Inflammatory macrophage treated with lipopolysaccharide for 4 hours (primary cell): Measurements from ENCODE around the gene BFSP1.
A peak's percentile ranks its signal among the peaks of the same experiment; 100 is the strongest.

ENCODE experiments used
- DNase-seq: peaks from one replicate; pipeline ENCODE4 v3.0.0-alpha.2; 2020

BFSP1 gene

DNA sequence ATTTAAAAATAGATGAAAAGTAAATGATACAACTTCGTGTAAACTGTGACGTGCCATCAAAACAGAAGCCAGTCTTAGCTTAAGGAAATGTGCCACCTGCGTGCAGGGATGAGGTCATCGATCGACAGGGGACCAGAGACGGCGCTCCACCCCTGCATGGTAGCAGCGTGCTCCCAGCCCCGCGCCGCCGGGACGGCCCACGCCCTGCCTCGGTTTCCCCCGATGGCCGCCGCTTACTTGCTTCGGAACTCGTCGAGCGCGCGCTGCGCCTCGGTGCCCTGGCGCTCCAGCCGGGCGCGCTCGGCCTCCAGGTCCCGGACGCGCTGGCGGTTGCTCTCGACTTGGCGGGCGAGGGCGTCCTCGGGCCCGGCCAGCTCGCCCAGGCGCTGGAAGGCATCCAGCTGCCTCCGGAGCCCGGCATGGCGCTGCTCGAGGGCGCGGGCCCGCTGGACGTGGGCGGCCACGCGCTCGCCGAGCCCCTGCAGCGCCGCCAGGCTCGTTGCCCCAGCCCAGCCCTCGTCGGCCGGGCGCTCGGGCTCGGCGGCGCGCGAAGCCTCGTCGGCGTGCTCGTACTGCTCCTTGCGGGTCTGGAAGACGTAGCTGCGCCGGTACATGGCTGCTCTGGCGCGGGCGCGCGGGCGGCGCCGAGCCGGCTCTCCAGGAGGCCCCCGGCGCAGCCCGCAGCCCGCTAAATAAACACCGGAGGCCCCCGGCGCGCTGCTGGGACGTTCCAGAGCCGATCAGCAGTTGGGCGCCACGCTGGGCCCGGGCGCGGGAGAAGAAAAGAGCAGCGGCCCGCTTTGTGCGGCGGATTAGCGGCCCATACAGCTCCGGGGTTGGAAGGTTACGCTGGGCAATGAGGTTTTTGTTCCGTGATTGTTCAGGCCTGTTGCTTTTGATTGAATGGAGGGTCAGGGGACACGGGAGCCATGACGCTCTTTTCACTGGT, at the start of gene BFSP1:
Gene BFSP1, minus strand, starts transcription at position 664 of the 949 bp plus-strand sequence. Its CDS starts 50 bp downstream, at position 614.
- peak; percentile 37 for DNase-seq

DNA sequence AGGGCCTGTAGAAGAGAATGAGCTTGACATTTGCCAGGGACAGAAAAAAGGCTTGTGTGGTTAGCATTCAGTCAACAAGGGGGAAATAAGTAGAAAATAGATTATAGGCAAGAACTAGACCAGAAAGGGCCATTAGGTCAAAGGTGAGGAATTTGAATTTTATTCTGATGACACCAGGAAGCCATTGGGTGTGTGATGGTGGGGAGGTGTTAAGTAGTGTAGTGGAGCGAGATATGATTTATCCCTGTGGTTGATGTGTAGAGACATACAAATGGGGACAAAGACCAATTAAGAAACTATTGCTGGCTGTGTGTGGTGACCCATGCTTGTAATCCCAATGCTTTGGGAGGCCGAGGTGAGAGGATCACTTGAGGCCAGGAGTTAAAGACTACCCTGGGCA, 49.7 kb upstream of the BFSP1 start:
- DNase-seq: no peak

DNA sequence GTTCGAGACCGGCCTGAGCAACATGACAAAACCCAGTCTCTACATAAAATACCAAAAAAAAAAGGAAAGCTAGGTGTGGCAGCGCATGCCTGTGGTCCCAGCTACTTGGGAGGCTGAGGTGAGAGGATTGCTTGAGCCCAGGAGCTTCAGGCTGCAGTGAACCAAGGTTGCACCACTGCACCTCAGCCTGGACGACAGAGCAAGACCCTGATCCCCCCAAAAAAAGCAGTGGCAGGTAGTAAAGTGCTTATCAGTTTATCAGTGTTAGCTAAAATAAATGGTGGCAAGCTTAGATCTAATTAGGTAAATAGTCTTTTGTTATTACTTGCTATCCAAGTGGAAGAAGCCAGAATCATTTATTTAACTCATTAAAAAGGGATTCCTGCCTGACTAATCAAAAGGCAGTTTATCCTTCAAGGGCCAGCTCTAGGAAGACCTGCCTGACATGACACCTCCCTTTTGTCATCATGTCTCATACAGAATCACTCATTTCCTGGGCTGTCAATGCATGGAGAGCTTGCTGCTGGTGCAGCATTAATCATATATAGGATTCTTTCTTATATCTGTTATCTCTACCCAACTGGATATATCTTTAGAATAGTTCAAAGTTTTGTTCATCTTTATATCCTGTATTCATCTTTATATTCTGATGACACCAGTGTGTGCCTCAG, 48.3 kb upstream of the BFSP1 start:
- no peak for DNase-seq

DNA sequence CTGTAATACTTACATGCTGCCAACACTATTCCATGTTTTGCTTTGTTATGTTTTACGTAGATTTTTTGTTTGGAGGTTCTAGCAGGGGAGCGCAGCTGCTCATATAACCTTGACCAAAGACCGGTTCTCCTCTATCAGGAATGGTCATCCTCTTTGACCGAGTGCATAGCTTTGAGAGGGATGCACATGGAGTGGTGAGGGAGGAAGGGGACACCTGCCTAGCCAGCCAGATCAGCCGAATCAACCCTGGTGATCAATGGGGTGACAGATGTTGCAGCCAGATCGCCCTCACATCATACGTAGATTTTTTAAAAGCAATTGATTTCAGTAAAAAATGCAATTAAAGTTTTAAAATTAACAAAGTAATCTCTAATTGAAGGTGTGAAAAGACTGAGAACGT, 45.0 kb upstream of the BFSP1 start:
- no peak for DNase-seq

DNA sequence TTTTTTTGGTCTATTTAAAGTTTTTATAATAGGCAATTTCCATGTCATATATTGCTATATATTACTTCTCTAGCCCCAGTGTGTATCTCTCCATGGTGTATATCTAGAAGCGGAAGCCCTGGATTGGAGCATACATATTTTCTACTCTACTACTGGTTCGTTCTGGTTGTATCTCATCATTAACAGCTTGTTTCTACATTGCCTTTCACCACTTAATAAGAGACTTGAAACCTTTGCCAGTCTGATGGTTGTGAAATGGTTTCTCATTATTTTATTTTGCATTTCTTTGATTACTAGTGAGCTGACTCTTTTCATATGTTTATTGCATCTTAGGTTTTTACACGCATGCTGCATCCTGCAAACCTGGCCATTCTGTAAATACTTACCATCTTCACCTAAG, 42.3 kb upstream of the BFSP1 start:
- no peak for DNase-seq

DNA sequence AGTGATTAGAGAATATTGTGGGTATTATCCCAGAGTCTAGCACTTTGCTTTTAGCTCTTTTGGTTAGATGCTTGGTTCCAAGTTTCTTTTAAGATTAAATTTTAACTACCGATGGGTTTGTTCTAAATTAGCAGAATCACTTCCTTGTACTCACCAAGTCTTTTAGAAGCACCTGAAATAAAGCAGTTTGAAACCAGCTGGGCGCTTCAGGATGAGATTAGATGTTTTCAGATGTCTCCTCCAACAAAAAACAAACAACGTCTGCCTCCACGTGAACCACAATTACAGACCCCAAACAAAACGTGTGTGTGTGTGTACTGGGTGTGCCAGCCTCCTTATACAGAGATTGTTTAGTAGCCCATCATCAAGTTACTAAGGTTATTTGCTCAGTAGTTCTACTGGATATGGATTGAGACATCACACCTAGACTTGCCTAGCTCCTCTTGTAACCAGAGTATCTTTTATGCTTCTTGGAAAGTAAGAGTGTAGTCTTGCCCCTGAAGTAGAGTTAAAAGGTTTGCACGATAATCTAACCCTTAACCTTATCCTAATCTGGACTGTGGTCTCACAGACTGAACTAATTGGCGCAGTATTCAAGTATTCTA, 41.0 kb upstream of the BFSP1 start:
- no peak for DNase-seq

DNA sequence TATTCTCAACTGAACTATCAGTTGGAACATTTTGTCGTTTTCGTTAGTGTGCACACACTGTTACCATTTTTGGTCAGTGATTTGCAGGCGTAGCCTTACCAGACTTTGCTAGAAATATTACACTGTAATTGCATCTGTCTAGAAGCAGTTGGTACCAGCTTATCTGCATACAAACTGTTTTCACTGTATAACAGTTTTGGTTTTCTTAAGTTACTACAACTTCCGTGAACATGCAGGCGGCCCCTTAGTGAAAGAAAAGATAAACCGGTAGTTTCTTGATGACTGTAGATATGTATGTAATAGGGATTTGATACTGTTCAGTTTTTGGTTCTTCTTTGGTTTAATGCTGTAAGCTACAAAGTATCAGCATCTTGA, 40.0 kb upstream of the BFSP1 start:
- DNase-seq: peak; percentile 21

DNA sequence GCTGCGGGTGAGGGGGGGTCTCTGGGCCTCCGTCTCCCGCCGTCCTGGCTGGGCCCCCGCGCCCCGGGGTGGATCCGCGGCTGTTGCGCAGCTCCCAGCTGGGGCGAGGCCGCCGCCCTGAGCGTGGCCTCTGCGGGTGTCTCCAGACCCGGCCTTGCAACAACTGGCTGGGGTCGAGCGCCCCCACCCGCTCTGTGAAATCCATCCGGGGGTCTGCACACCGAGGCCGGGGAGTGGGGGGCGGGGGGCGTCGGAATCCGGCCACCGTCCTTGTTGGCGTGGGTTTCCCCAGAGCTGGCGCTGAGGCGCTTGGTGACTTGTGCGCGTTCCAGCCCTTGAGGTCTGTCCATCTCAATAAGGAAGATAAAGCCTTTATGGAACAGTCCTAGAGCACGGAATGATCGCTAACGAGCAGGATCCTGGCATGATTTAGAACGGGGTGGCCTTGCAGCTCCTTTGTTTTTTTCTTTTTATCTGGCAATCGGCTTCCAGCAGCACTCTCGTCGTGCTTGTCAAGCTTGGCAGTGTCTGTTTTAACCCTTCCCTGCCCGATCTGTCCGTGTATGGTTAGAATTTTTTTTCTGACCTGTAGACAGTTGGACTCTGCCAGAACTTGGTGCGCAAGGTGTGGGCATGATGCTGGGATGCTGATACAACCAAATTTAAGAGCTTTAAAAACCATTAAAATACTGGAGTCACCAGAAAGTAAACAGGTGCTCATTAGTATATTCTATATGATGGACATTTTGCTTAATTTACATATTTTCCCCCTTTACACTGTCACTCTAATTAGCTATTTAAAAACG, 39.4 kb upstream of the BFSP1 start:
- DNase-seq: peak; percentile 39

DNA sequence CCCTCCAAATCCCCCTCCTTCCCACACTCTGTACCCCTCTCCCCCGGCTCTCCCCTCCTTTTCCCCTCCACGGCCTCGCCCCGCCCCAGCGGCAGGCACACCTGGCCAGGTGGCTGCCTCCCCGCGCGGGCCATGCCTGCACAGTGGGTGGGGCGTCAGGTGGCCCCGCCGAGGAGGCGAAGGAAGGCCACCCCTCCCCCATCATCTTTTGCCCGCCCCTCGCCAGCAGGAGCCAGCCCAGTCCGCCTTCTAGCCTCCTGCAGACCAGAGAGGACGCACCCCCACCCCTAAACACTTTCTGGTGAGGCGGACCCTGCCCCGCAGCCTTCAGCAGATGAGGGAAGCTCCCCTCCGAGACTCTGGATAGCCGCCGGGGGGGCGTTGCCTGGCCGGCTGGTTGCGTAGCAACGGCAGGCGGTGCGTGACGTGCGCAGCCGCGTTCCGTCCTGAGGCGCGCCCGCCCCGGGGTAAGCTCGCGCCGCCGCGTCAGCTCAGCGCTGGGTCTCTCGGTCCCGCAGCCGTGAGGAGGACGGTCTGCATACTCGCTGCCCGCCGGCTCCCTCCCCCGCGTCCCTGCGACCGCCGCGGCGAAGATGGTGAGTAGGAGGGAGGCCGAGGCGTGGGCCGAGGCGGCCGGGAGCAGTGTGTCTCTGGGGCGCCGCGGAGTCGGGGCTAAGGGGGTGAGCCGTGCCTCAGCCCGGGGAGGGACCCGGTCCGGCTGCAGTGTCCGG, 38.6 kb upstream of the BFSP1 start, which contains the start of gene DSTN:
Gene DSTN, plus strand, starts transcription at position 460 of the 731 bp plus-strand sequence. Its CDS starts 134 bp downstream, at position 594.
- DNase-seq: peak; percentile 90

DNA sequence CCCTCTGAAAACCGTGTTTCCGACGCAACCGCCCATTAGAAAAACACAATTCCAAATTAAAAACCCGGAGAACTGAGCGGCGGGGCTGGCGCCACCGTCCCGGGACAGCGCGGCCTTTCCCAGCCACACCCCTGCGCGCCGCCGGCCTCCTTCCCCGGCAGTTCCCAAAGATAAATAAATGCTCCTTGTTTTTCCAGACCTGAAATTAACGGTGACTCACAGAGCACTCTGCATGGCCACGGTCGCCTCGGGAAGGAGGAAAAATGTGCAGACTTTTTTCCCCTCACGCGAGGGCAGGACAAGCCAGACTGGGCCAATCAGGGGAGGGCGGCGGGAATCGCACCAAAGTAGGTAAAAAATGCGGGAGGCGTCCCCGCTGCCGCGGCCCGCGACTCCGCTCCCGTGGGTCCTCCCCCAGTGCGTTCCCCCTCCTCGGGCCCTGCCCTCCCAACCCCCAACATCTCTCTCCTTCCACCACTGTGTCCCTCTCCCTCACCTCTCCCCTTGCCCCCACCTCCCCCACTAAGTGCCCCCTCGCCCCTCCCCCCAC, 37.9 kb upstream of the BFSP1 start:
- peak; percentile 22 for DNase-seq

DNA sequence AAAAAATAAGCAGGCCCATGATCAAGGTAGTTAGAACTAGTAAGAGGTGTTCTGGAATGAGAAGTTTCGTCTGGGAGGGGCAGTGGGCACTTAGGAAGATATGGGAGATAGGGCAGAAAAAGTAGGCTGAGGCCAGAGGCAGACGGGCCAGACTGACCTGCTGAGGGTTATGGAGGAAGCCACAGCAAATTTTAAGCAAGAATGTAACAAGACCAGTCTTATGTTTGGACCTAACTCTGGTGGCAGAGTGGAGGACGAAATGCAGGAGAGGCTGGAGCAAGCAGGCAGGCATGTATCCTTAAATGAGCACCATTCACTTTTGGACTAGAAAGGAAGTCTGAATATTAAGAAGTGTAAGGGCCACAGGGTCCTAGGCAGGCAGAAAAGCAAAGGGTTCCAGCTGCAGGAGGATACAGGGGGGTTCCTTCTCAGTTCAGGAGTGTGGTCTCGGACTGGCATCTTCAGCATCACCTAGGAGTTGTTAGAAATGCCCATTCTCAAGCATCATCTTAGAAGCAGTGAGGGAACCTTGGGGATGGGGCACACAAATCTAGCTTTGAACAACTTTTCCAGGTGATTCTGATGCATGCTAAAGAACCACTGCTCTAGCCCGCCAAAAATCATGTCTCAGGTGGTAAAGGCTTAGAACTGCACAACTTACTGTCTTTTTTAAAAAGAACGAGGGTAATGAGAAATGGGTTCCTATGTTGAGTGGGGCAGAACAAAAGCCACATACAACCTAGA, 37.0 kb upstream of the BFSP1 start:
- DNase-seq: no peak

DNA sequence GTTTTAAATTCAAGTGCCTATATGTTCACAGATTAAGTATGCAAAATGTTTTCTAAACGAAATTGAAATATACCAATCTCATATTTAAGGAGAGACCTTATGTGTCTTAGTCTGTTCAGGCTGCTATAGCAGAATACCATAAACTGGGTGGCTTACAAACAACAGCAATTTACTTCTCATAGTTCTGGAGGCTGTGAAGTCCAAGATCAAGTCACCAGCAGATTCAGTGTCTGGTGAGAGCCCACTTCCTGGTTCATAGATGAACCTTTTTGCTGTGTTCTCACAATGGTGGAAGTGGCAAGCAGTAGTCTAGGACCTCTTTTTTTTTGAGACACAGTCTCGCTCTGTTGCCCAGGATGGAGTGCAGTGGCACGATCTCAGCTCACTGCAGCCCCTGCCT, 35.2 kb upstream of the BFSP1 start:
- DNase-seq: no peak

DNA sequence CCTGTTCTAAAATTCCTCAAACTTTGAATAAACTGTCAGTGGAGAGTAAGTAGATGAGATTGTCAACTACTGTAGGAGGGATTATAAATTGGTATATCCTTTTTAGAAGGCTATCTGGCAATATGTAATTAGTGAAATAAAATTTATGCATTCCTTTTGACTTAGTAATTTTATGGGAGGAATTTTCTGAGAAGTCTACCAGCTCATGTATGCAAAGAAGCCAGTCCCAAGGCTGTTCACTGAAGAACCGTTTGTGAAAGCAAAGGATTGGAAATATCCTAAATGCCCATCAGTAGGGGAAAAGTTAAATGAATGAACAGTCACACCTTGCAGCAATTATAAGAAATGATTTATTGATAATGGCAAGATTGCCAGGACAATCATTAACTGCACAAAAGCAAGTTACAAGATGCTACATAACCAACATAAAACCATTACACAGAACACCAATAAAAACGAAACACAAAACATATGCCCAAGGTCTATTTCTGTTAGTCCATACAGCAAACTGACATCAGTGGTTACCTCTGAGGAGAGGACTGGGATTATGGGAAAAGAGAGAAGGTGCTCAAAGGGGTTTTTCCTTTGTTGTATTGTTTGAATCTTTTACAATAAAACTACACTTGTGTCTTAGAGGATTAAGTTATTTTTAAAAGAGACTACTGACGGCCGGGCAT, 34.1 kb upstream of the BFSP1 start:
- DNase-seq: no peak

DNA sequence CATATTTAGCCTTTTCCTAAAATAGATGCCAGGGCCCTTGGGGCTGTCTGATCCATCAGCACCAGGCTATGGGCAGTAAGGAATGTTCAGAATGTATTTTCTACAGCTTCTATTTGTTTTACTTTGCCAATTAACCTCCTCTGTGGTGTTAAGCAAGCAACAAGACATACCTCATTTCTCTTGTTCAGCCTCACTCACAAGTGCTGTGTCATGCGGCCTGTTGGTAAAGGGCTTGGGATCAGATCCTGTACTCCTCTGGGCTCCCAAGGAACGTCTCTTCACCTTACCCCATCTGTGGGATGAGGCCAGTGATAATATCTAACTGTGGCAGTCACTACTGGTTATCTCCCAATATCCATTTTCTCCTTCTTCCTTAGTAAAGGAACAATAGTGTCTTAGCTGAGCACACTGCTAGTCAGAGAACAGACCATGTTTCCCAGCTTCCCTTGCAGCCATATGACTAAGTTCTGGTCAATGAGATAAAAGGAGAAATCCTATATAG, 31.7 kb upstream of the BFSP1 start:
- peak; percentile 11 for DNase-seq

DNA sequence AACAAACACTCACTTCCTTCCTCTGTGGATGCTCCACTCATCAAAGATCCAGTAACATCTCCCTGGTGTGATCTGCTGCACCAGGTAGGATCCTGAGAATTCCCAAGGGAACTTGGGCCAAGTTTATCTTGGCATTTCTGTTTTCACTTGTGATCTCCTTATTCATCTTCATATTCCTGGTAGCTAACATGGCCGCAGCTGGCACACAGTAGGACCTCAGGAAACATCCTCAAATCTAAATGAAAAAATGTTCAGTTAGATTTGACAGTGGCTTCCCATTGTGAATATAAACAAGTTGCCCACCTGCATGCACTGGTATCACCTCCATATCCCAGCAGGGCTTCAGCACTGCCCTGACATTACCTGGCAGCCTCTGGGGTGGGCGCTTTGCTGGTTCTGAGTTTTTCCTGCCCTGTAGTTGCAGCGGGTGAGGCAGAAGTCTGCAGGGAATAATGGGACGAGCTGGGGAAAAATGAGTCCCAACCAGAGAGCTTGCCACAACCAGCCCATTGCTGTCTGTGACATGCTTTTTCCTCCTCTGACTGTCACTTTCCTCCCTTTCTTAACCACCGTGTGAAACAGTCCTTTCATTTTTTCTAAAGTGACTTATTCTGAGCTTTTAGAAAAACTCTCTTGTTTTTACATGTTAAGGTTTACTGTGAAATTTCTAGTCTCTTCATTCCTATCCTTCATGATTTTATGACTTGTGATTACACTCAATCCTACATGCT, 29.3 kb upstream of the BFSP1 start:
- no peak for DNase-seq

DNA sequence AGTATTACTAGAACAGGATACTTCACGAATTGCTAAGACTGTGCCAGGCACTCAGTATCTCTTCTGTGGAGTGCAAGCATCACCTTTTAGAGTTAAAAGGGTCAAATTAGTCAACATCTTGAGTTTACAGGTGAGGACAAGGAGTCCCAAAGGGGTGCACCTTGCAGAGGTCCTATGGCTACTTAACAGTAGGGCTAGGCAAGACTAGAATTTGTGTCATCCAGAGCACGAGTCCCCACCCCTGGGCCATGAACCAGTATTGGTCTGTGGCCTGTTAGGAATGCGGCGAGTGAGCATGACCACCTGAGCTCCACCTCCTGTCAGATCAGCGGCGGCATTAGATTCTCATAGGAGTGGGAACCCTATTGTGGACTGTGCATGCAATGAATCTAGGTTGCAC, 28.2 kb upstream of the BFSP1 start:
- DNase-seq: no peak

DNA sequence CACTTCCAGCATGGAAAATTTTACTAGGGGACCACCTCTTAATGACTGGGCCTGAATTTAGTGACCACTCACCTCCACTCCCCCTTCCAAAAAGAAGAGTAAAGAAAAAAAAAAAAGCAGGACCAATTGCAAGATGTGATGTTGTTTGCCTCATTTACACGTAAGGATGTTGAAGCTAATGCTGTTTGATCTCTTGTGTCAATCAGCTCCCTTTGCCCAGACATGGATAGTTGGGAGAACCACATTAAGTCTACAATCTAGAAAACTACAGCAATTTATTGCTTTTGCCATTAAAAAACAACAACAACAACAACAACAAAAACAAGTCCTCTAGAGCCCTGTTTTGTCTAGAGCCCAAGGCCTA, 27.7 kb upstream of the BFSP1 start:
- no peak for DNase-seq

DNA sequence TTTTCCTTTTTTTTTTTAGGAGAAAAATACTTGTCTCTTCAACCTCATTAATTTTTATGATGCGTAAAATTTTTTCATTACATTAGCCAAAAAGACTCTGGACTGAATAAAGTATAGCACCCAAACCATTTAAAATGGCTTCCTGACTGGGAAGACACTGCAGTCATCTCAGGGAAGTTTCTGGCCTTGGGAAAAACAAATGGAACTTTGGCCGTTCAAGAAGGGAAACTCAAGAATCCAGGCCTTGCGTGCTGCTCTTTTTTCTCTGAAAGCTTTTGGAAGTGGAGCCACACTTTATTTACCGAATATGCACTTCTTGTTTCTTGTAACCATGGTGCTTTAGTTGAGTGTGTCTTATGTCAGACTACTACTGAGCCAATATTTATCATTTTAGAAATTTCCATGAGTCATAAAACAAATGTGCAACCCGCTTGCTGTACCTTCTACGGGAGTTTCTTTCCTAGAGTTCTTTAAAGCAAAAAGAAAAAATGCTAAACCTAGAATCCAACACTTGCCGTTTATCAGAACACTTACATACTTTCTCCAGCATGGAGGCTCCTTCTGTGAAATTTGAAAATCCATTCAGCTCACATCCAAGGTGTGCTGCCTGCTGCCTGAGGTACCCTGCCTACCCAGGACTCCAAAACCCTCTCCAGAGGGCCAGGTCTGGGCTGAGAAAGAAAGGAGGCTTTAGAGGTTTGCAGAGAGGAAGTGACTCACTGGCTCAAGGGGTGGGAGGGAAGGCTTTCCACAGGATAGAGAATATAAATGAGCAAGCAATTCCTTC, 27.2 kb upstream of the BFSP1 start:
- DNase-seq: peak; percentile 76

DNA sequence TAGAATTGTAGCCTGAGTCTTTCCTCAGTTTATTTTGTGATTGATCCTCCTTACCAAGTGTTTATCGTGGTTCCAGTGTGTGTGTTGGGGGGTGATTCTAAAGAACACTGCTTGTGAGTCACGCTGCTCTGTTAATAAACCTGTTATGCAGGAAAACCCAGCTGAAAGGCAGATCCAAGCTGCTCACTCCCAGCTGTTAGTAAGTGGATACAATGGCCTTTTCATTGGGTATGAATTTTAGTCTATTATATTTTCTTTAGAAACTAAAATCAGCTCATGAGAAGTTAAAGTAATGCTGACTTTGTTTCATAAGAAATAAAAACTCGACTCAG, 26.5 kb upstream of the BFSP1 start:
- no peak for DNase-seq
